HG03565 (cell line): Measurements from ENCODE around the gene CFH.
"Not testable (repeated sequence)": the region's sequence is repeated elsewhere in the genome, so short reads cannot be mapped to it uniquely, and the experiment has no call there.

Experiments used
- ATAC-seq: cut with Tn5 transposase; IDR thresholded peaks from one replicate; pipeline ENCODE4 v1.9.1; 2021; ENCODE audit warnings: mild to moderate bottlenecking, moderate library complexity; ENCODE audit not compliant: unreplicated experiment

Gene CFH

DNA sequence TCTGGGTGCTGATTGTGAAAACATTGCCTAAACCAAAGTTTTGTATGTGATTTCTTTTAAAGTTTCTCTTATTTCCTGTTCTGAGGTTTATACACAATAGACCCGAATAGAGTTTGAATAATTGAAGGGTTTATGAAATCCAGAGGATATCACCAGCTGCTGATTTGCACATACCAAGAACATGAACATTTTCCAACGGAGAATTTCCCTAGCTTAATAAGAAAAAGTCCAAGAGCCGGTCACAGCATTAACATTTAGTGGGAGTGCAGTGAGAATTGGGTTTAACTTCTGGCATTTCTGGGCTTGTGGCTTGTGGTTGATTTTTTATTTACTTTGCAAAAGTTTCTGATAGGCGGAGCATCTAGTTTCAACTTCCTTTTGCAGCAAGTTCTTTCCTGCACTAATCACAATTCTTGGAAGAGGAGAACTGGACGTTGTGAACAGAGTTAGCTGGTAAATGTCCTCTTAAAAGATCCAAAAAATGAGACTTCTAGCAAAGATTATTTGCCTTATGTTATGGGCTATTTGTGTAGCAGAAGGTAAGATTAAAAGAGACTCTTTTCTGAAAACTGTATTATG is at the start of gene CFH:
Gene CFH, plus strand, starts transcription at position 407 of the 579 bp plus-strand sequence. Its CDS starts 75 bp downstream, at position 482.
- ATAC-seq: no peak

DNA sequence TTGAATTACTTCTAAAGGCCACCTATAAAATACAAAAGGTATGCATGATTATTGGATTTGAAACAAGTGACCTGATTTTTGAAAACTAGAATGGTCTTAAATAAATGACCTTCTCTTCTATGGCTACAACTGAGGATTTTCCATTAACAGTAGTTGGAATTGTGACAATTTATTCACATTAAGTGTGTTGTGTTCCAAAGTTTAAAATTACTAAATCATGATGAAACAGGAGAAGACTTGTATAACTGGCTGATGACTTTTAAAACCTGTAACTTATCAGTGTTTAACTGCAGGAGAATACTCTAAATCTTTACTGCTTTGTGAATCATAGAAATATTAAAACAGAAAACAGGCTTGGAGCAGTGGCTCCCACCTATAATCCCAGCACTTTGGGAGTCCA is 48.2 kb upstream of the CFH start:
- ATAC-seq: no peak

DNA sequence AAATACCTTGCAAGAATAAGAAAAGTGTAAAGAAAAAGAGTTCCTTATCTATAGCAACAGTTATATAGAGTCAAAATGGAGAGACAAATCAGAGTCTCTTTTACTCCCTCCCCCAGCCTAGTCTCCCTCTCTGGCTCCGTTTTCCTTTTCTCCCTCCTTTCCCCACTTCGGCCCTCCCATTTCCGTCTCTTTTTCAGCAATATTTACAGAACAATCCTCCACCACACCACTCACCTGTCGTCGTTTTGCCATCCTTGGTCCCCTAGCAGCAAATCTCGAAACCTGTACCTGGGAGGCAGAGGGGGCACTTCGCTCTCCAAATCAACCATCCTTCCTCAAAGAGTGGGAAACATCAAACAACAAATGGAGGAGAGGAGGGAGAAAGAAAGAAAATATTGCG is 43.9 kb upstream of the CFH start:
- ATAC-seq: no peak

DNA sequence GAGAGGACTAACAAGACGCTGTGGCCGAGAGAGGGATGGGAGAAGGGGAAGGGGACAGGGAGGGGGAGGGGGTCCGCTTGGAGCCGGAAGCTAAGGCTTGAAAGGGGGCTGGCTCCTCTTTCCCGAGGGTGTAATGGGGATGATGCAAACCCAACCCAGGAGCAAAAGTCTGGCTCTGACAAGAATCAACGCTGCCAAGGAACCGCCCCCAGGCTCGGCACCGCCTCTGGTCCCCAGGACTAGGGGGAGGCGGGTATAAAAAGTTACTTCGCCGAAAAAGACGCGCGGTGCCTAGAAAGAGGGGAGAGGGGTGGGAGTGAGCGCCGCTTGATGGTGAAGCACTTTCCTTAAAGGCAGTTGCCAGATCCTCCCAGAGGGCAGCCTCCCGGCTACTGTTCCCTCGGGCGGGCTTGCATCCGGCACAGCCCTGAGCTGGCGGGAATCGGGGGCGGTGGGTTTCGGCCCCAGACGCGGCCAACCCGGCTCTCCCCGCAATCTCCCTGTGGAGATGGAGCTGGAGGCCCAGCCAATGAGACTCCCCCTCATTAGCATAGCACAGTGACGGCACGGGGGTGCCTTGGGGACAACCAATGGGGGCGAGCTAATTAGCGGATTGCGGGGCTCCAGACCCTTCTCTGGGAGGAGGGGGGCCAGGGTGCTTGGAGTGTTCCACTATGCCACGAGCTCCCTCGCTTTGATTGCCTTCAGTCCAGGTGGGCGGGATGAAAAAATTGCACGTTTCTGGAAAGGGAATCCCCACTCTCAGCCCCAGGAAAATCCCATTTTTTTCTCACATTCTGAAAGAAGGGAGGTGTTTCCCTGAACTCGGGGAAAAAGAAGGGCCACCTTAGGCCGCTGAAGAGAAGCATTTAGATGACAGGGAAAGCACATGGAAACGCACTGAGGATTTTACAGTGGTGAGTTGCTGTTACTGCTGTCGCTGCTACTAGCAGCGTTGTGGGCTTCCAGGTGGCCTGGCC is 43.2 kb upstream of the CFH start, which contains the start of gene KCNT2:
Gene KCNT2, minus strand, starts transcription at position 51 of the 980 bp plus-strand sequence. CDS start 131 bp downstream, outside the sequence.
- no peak for ATAC-seq

DNA sequence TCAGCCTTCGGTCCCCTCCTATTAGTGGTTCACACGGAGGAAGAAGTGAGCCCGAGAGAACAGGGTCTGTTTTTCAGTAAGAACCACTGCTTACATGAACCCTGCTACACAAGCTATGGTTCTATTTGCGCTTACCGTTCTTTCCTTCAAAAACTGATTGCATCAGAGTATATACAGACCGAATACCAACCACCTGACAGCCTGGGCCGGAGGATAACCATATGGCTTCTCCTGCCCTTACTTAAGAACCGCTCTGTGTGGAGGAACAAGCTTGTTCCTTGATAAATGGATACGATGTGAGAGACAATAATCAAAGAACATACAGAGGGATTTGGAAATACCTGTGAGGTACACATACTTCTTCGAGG is 42.5 kb upstream of the CFH start:
- ATAC-seq: no peak

DNA sequence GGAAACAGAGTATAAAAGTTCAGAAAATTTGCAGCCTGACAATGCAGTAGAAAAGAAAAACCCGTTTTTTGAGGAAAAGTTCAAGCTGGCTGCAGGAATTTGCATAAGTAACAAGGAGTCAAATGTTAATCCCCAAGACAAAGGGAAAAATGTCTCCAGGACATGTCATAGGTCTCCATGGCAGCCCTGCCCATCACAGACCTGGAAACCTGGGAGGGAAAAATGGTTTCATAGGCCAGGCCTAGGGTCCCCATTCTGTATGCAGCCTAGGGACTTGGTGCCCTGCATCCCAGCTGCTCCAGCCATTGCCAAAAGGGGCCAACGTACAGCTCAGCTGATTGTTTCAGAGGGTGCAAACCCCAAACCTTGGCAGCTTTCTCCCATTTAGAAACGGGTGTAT is 40.0 kb upstream of the CFH start:
- ATAC-seq: no peak

DNA sequence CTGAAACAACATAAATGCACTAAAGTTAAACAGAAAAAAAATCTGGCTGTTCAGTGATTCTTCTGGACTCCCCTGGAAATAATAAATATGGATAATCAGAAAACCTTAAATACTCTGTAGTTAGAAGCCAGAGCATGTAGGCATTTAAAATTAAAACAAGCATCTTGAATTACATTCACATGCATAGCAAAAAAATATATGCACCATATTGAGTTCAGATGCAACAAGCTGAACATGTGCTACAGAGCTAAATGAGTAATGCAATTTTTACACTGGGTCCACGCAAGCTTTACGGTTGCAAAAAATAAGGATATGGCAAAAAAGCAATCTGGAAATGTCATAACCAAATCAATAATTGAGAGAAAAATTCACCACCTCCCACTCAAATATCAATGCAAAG is 32.1 kb upstream of the CFH start:
- ATAC-seq: no peak

DNA sequence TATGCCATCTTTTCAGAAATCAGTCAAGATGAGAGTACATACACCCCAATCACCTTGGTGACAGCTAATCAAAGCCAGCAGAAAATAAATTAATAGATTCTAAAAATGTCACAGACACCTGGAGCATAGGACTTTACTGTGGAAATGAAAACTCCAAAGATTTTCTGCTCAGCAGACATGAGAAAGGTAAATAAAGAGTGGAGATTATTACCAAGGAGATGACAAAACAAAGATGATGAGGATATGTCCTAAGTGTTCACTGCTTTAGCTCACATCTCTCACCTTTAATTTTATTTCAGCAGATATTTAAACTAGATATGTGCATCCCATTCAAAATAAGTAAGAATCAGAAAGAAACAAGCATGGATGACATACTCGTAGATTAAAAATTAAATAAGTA is 28.8 kb upstream of the CFH start:
- ATAC-seq: no peak

DNA sequence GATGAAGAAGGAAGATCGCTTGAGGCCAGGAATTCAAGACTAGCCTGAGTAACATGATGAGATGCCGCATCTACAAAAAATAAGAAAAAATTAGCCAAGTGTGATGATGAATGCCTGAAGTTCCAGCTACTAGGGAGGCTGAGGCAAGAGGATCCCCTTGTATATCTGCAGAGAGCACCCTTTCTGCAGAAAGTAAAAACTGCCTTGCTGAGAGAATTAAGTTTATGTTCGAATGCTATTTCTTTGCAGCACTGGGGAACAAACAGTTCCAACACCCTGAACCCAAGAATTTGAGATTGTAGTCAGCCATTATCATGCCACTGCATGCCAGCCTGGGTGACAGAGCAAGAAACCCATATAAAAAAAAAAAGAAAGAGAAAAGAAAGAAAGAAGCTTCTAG is 23.0 kb upstream of the CFH start:
- no peak for ATAC-seq

DNA sequence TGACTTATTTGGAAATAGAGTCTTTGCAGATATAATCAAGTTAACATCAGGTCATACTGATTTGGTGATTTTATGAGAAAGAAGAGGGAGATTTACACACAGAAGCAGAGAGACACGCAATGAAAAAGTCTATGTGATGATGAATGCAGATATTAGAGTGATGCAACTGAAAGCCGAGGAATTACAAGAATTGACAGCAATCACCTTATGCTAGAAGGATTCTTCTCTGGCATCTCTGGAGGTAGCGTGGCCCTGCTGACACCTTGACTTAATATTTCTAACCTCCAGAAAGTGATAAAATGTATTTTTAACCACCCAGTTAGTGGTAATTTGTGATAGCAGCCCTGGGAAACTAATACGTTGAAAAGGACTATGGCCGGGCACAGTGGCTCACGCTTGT is 14.2 kb upstream of the CFH start:
- no peak for ATAC-seq

DNA sequence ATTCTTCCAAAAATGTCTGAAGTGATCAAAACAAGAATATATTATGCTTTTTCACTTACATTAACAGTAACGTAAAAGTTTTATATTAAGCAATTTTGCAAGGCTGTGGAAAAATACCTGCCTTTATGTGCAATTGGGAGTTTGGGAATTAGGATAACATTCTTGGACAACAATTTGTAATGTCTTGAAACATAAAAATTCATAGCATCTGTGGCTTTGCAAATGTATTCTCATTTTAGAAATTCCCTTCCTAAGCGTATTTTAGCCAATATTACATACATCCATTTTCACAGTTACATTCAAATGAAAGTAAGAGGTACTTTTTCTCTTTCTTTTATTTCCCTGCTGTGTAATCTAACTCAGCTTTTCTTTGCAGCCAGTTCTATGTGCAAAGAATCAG is 13.4 kb upstream of the CFH start:
- no peak for ATAC-seq

DNA sequence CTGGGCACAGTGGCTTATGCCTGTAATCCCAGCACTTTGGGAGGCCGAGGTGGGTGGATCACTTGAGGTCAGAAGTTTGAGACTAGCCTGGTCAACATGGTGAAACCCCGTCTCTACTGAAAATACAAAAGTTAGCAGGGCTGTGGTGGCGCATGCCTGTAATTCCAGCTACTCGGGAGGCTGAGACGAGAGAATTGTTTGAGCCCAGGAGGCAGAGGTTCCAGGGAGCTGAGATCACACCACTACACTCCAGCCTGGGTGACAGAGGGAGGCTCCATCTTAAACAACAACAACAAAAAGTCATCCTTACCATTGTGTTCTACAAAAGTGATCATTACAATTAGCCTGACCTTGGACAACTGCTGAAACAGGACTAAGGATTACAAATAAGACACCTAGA is 12.6 kb upstream of the CFH start:
- ATAC-seq: not testable (repeated sequence)

DNA sequence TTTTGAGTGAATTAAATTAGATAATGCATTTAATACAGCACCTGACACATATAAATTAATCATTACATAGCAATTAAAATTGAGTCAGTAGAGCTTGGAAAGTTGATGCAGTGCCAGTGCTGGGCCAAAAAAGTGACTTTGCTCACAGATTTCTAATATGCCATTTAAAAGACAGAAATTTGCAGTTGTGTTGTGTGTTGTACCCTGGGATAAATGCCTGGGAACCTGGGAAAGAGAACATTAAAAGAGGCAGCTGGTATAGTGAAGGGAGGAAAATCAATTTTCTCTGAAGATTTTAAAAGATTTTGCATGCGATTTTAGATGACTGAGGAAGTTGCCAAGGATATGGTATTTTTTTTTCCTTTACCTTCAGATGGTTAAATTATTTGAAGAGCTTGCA is 10.9 kb upstream of the CFH start:
- no peak for ATAC-seq

DNA sequence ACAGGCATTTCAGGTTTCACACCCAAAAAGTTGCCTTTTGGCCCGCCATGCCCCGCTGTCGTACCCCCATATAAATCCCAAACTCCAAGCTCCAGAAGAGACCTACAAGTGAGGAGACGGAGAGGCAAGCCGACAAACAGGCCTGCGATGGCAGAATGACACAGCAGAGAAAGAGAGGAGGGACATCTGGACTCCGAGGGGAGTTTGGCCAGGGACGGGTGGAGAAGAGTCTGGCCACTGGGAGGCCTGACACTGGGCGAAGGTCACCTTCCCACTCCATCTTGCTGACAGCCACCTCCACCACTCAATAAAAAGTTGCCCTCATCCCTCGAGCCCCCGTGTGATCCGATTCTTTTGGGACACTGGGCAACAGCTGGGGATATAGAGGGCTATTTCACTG is 1.9 kb upstream of the CFH start:
- no peak for ATAC-seq

DNA sequence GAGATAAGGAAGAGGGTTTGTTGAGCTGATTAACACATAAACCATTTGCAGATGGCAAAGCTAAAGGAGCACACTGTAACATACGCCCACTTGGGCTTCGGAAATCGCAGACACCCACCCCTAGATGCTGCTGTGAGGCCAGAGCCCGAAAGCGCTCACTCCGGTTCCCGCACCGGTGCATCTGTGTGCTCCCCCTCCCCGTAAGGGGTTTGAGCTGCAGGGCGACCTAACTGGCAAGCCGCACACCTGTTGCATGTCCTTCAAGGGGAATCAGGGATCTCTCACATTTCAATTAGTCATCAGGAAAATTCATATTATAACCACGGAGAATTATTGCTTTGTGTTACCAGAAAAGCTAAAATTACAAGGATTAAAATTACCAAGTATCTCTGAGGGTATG is 1.4 kb upstream of the CFH start:
- ATAC-seq: no peak

DNA sequence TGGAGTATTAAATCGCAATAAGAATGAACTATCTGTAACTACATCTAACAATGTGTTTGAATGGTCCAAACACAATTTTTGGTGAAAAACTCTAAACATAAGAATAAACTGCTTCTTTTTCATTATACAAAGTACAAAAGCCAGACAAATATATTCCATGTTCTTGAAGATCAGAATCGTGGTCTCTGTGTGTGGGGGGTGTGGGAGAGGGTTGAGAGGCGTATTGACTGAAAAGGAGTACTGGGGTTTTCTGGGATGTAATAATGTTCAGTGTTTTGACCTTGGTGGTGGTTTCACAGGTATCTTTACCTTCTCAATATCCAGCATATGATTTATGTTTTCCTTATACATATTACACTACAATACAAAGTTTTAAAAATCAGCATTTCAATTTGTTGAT is 764 bp upstream of the CFH start:
- no peak for ATAC-seq

DNA sequence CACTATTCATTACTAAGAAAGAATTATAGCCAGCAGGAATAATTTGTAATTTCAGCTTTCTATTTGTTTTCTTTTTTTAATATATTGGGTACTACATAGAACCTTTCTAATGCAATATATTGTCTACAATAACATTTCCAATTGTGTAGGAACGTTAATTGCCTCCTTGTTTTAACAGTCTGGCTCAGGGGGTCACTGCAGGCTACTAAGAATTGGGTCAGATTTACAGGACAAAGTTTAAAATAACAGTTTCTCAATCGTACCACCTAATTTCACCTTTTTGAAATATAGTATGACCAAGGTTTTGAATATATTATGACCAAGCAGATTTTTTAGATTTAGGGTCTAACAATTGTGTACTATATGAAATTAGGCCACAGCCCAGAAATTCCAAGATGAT is 2.4 kb downstream of the CFH start:
- ATAC-seq: no peak

DNA sequence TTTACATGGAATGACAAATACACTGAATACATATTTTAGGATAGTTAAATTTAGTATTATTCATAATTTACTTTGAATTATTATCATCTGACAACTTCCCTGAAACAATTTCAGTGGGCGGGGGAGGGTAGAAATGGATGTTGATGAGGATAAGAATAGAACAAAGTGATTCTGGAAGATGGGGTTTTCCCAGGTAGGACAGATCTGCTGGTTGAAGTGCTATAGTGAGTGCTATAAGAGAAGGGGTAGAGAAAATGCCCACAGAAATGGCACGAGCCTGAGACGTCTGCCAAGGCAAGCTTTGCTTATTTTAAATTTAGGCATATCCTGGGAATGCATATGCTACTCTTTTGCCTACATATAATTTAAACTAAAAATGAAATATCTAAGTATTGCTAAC is 3.2 kb downstream of the CFH start:
- no peak for ATAC-seq

DNA sequence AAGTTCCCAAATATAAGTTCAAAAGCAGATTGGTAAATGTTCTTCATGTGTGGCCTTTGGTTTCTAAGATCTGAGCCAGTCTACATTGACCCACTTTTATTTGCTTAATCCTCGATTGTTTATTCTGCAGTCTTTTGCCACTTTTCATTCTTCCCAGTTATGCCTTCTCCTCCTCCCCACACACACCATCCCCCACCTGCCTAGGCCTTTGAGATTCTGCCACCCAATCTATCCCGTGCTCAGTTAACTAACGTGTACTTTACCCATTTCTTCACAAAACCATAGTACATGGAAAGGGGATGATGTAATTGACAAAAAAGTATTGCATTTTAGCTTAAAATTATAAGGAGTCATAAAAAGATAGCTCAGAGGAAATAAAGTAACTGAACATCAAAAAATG is 3.7 kb downstream of the CFH start:
- no peak for ATAC-seq

DNA sequence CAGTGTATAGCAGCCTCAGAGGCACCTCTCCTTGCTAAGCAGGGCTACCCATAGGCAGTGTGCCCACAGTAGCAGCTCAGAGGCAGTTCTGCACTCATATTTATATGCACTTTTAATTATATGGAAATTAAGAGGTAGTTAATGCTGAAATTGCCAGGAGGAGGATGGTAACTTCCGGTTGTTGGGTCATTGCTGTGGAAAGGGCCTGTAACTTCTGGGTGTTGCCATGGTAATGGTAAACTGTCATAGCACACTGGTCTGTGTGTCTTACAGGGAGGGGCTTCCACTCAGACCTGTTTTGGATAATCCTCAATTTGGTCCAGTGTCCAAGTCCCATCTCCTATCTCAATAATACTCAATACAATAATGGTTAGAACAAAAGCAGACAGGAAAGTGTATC is 7.6 kb downstream of the CFH start:
- ATAC-seq: no peak

DNA sequence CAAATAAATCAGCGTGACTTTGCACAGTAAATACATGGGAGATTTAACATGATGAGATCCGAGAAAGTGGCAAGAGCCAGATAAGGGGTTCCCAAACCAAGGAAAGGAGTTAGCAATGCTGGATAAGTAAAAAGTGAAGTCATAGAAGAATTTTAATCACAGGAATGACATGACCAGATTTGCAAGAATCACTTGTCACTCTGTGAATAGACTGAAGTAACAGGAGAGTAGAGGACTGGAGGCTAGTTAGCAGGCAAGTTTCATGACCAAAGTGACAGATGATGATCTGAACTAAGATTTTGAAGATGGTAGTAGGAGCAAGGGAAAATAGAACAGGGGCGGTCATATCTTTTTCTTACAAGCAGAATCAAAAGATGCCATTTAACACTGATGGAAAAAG is 8.4 kb downstream of the CFH start:
- no peak for ATAC-seq

DNA sequence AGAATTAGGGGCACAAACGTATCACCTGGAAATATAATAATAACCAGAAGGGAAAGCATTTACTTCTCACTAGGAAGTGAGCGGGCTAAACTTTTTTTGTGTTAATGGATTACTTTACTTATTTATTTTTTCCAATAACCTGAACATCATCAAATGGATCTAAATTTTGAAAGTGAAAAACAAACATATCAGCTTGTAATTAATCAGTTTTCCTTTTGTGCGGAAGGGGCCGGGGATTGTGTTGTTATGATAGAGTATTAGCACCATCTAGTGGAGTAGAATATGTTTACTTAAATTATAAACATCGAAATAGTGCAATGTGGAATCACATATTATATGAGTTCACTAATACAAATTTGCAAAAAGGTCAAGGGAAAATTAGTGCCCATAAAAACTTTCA is 9.0 kb downstream of the CFH start:
- peak; percentile 85 for ATAC-seq
